Neural progenitor cell (in vitro differentiated cells): ENCODE measurements around the gene ZBED5. TPM values are rescaled to one million over a fixed set of nuclear protein-coding genes. Genes with fewer than 3 reads are reported as not detected.
"Not testable (repeated sequence)": the region's sequence is repeated elsewhere in the genome, so short reads cannot be mapped to it uniquely, and the experiment has no call there.

Experiments
- DNase-seq: peaks from one replicate; pipeline ENCODE4 v3.0.0-alpha.2; 2016; ENCODE audit warnings: low spot score
- H2AFZ ChIP-seq: fragments of 200-600 bp; sonication (generic); replicated peaks from 2 replicates; pipeline ENCODE4 v1.6.1; 2016; ENCODE audit warnings: antibody characterized with exemption
- H3F3A ChIP-seq: fragments of 200-600 bp; sonication (generic); 2 replicates; pipeline ENCODE4 v1.6.1; 2016; ENCODE audit warnings: antibody characterized with exemption, low read depth
- H3K27ac ChIP-seq: fragments of 200-600 bp; sonication (generic); 2 replicates; pipeline ENCODE4 v1.5.1; 2016; ENCODE audit warnings: mild to moderate bottlenecking
- H3K27me3 ChIP-seq: fragments of 200-600 bp; sonication (generic); 2 replicates; pipeline ENCODE4 v1.6.1; 2016; ENCODE audit warnings: mild to moderate bottlenecking, moderate library complexity
- H3K36me3 ChIP-seq: fragments of 200-600 bp; sonication (generic); 2 replicates; pipeline ENCODE4 v1.5.1; 2016
- H3K4me1 ChIP-seq: fragments of 200-600 bp; sonication (generic); 2 replicates; pipeline ENCODE4 v1.6.1; 2016; ENCODE audit warnings: mixed run types
- H3K4me2 ChIP-seq: fragments of 200-600 bp; sonication (generic); 2 replicates; pipeline ENCODE4 v1.6.1; 2016
- H3K4me3 ChIP-seq: fragments of 200-600 bp; sonication (generic); 2 replicates; pipeline ENCODE4 v1.5.1; 2016
- H3K79me2 ChIP-seq: fragments of 200-600 bp; sonication (generic); 2 replicates; pipeline ENCODE4 v1.6.1; 2016; ENCODE audit warnings: low read depth
- H3K9ac ChIP-seq: fragments of 200-600 bp; sonication (generic); 2 replicates; pipeline ENCODE4 v1.6.1; 2016
- H3K9me3 ChIP-seq: fragments of 200-600 bp; sonication (generic); 2 replicates; pipeline ENCODE4 v1.5.1; 2016; ENCODE audit warnings: low read depth
- H4K20me1 ChIP-seq: fragments of 200-600 bp; sonication (generic); 2 replicates; pipeline ENCODE4 v1.6.1; 2016; ENCODE audit warnings: low read depth
- H3K27ac Mint-ChIP-seq: 3 replicates; pipeline ENCODE4 v1.8.0; 2021; ENCODE audit warnings: mixed read lengths
- H3K27me3 Mint-ChIP-seq: 2 replicates; pipeline ENCODE4 v1.8.0; 2022; ENCODE audit warnings: low read depth, mild to moderate bottlenecking, inconsistent platforms, moderate library complexity, mixed read lengths; ENCODE audit not compliant: insufficient read depth
- H3K36me3 Mint-ChIP-seq: 3 replicates; pipeline ENCODE4 v1.8.0; 2021; ENCODE audit warnings: mixed read lengths
- H3K4me1 Mint-ChIP-seq: 3 replicates; pipeline ENCODE4 v1.8.0; 2021; ENCODE audit warnings: mixed read lengths
- H3K4me3 Mint-ChIP-seq: 3 replicates; pipeline ENCODE4 v1.8.0; 2021; ENCODE audit warnings: mild to moderate bottlenecking, moderate library complexity, mixed read lengths
- H3K9me3 Mint-ChIP-seq: 3 replicates; pipeline ENCODE4 v1.8.0; 2020; ENCODE audit warnings: mixed read lengths
- CTCF ChIP-seq: fragments of 200-600 bp; sonication (generic); IDR thresholded peaks from 2 replicates; pipeline ENCODE4 v1.5.1; 2017; ENCODE audit warnings: antibody characterized with exemption, mild to moderate bottlenecking
- EZH2 ChIP-seq: fragments of 200-600 bp; sonication (generic); IDR thresholded peaks from 2 replicates; pipeline ENCODE4 v1.6.1; 2017; ENCODE audit warnings: antibody characterized with exemption, mild to moderate bottlenecking, moderate library complexity
- EZH2phosphoT487 ChIP-seq: fragments of 200-600 bp; sonication (generic); IDR thresholded peaks from 2 replicates; pipeline ENCODE4 v1.6.1; 2017; ENCODE audit warnings: antibody characterized with exemption
- total RNA-seq: library from RNA; depleted of rRNA; stranded (reverse); fragments of >200 nt; gene quantifications from 2 replicates; pipeline ENCODE4 v1.2.3, GENCODE V29; 2015; ENCODE audit warnings: low replicate concordance

Gene ZBED5
- total RNA-seq, 1 donor from 2014 or later, result 87.9 TPM

DNA sequence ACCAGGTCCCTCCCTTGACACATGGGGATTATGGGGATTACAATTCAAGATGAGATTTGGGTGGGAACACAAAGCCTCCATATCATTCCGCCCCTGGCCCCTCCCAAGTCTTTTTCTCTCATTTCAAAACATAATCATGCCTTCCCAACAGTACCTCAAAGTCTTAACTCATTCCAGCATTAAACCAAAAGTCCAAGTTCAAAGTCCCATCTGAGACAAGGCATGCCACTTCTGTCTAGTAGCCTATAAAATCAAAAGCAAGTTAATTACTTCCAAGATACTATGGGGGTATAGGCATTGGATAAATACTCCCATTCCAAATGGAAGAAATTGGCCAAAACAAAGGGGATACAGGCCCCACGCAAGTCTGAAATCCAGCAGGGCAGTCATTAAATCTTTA is 29.5 kb downstream of the ZBED5 start:
- H3K9me3 Mint-ChIP-seq, result peaks cover 8% of the 10 kb centered on the region

GRCh38 chr11:10824888-10825287 is 33.0 kb downstream of the ZBED5 start:
- Histone ChIP-seq H3K36me3 (no peaks in the 10 kb centered on the region), H3K4me1 (no peaks in the 10 kb centered on the region), H3K9ac (no peak overlapping the region), H4K20me1 (no peaks in the 10 kb centered on the region), H3F3A (no peaks in the 10 kb centered on the region), H3K4me2 (no peak overlapping the region), H3K27ac (no peak overlapping the region), H3K4me3 (no peak overlapping the region), H2AFZ (no peak overlapping the region), H3K27me3 (no peaks in the 10 kb centered on the region), H3K9me3 (no peaks in the 10 kb centered on the region), H3K79me2 (no peaks in the 10 kb centered on the region)
- no peak overlapping the region for H3K4me3 Mint-ChIP-seq
- H3K27ac Mint-ChIP-seq, result no peak overlapping the region
- no peaks in the 10 kb centered on the region for H3K4me1 Mint-ChIP-seq
- H3K36me3 Mint-ChIP-seq, result peaks cover 6% of the 10 kb centered on the region
- TF ChIP-seq CTCF (no peak), EZH2 (no peak), EZH2phosphoT487 (no peak)
- H3K9me3 Mint-ChIP-seq, result peaks cover 5% of the 10 kb centered on the region
- DNase-seq, result no peak
- peaks cover 2% of the 10 kb centered on the region for H3K27me3 Mint-ChIP-seq

More for the DNA sequence above, 29.5 kb downstream of the ZBED5 start:
- Histone ChIP-seq H3K27ac (no peak overlapping the region), H3K9me3 (no peaks in the 10 kb centered on the region), H3K27me3 (no peaks in the 10 kb centered on the region), H3K9ac (no peak overlapping the region), H3K4me2 (no peak overlapping the region), H3K4me1 (no peaks in the 10 kb centered on the region), H3K79me2 (no peaks in the 10 kb centered on the region), H3F3A (no peaks in the 10 kb centered on the region), H3K36me3 (no peaks in the 10 kb centered on the region), H3K4me3 (no peak overlapping the region), H4K20me1 (no peaks in the 10 kb centered on the region), H2AFZ (no peak overlapping the region)
- Mint-ChIP-seq H3K36me3 (peaks cover 4% of the 10 kb centered on the region), H3K27ac (no peak overlapping the region), H3K4me1 (no peaks in the 10 kb centered on the region), H3K4me3 (no peak overlapping the region), H3K27me3 (peaks cover 2% of the 10 kb centered on the region)
- no peak for DNase-seq
- TF ChIP-seq CTCF, result no peak
- TF ChIP-seq EZH2, result no peak
- no peak for TF ChIP-seq EZH2phosphoT487

DNA sequence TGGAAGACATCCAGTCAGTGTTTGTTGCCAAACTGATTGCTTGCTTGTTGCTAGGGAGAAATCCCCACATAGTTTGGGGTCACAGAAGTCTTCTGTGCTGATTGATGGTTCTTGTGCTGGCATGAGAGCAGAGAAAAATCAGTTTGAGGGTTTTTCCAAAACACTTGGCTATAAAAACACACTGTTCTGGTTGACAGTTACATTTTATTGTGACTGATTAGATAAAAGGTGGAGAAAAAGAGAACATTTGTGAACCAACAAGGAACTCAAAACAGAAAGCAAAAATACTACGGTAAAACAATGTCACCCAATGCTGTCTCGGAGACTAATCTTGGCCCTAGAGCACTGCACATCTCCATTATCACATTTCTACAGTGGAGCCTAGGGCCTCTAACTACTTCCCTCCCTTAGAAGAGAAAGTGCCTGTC is 34.7 kb downstream of the ZBED5 start:
- no peaks in the 10 kb centered on the region for H3K36me3 ChIP-seq
- Mint-ChIP-seq H3K27ac (no peak overlapping the region), H3K4me3 (no peak overlapping the region), H3K9me3 (no peaks in the 10 kb centered on the region), H3K27me3 (no peaks in the 10 kb centered on the region), H3K4me1 (no peaks in the 10 kb centered on the region), H3K36me3 (peaks cover 6% of the 10 kb centered on the region)
- H3K27me3 ChIP-seq, result no peaks in the 10 kb centered on the region
- no peak overlapping the region for H3K4me2 ChIP-seq
- H3F3A ChIP-seq, result no peaks in the 10 kb centered on the region
- no peak for DNase-seq
- no peaks in the 10 kb centered on the region for H3K4me1 ChIP-seq
- H4K20me1 ChIP-seq, result no peaks in the 10 kb centered on the region
- H3K9me3 ChIP-seq, result no peaks in the 10 kb centered on the region
- no peak for TF ChIP-seq CTCF
- TF ChIP-seq EZH2, result no peak
- TF ChIP-seq EZH2phosphoT487, result no peak
- H3K27ac ChIP-seq, result no peak overlapping the region
- H3K4me3 ChIP-seq, result no peak overlapping the region
- no peaks in the 10 kb centered on the region for H3K79me2 ChIP-seq
- no peak overlapping the region for H3K9ac ChIP-seq
- H2AFZ ChIP-seq, result no peak overlapping the region

GRCh38 chr11:10822491-10822890 is 35.4 kb downstream of the ZBED5 start:
- not testable (repeated sequence) for H3K27me3 ChIP-seq, H3K27ac Mint-ChIP-seq, H3K36me3 ChIP-seq, H3K36me3 Mint-ChIP-seq, H3K4me1 ChIP-seq, H3K27ac ChIP-seq, H3K4me2 ChIP-seq, H3K27me3 Mint-ChIP-seq, H3F3A ChIP-seq, H2AFZ ChIP-seq, DNase-seq, H3K4me3 ChIP-seq, H3K9me3 Mint-ChIP-seq, H3K79me2 ChIP-seq, H3K4me1 Mint-ChIP-seq, H3K4me3 Mint-ChIP-seq, H4K20me1 ChIP-seq, H3K9ac ChIP-seq, H3K9me3 ChIP-seq
